ENCODE results near the gene ILKAP. TPM values are rescaled to one million over a fixed set of nuclear protein-coding genes. Genes with fewer than 3 reads are reported as not detected.

The ILKAP gene
- total RNA-seq, 1 experiment from 2014 or later, result 53.4 TPM

DNA sequence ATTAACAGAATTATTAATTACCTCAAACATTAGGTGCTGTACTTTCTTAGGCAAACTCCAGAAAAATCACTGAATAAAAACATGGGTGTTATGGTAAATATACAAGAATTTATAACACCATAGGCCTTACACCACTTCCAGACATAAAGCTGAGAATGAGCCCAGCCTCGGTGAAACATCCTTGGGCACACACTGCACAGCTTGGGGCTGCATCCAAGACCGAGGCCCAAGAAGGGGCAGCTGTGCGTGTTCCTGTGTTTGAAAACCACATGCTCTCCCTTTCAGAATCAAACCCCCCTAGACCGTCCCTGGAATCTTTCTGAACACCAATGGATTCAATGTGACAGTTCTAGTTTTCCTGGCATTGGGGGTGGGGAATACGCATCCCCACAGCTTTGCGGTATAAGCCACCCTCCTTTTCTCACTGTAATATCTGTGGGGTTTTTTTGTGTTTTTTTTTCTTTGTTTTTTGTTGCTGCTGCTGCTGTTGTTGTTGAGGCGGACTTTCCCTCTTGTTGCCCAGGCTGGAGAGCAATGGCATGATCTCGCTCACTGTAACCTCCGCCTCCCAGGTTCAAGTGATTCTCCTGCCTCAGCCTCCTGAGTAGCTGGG lies 31.8 kb downstream of the ILKAP start:
- H3K36me3 ChIP-seq (ENCODE audit: control insufficient read depth in 1 of 2, insufficient read depth in 2 of 2, low read length in 2 of 2), result peaks cover 7 to 36% of the 10 kb centered on the region in 2 experiments; a peak in 3 of 4 replicates
- no peak overlapping the region for H3K4me3 ChIP-seq (replicated peaks in 1 of 2; ENCODE audit: low read depth in 1 of 2, low read length in 2 of 2)
- TF ChIP-seq CBX3 (IDR thresholded peaks at IDR 0.05; ENCODE audit: low read depth), result no peak
- TF ChIP-seq ZFX (IDR thresholded peaks at IDR 0.05), result no peak
- TF ChIP-seq JUND (IDR thresholded peaks at IDR 0.05), result no peak
- TF ChIP-seq POLR2AphosphoS5 (IDR thresholded peaks at IDR 0.05; ENCODE audit: low read depth, low read length), result no peak
- TF ChIP-seq SIN3A (IDR thresholded peaks at IDR 0.05; ENCODE audit: low read depth), result no peak
- TF ChIP-seq, protein P1, sequence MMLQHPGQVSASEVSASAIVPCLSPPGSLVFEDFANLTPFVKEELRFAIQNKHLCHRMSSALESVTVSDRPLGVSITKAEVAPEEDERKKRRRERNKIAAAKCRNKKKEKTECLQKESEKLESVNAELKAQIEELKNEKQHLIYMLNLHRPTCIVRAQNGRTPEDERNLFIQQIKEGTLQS (IDR thresholded peaks at IDR 0.05), result no peak
- no peak for TF ChIP-seq YY1 (IDR thresholded peaks at IDR 0.05; ENCODE audit: extremely low read depth, insufficient replicate concordance, low read depth, low read length)
- no peak for TF ChIP-seq EGR1 (IDR thresholded peaks at IDR 0.05; ENCODE audit: low read depth)
- TF ChIP-seq SRF (IDR thresholded peaks at IDR 0.05; ENCODE audit: low read depth), result no peak
- no peak for TF ChIP-seq CTCF (IDR thresholded peaks at IDR 0.05 in 2 of 3, conservative IDR thresholded peaks at IDR 0.05 in 1 of 3; ENCODE audit: borderline replicate concordance in 1 of 3, insufficient read depth in 1 of 3, low read depth in 2 of 3, low read length in 2 of 3)
- no peak for TF ChIP-seq SP1 (IDR thresholded peaks at IDR 0.05; ENCODE audit: low read depth)
- TF ChIP-seq ZNF274 (IDR thresholded peaks at IDR 0.05; ENCODE audit: low read depth, low read length), result no peak
- TF ChIP-seq EZH2phosphoT487 (IDR thresholded peaks at IDR 0.05; ENCODE audit: borderline replicate concordance), result no peak
- no peak for TF ChIP-seq CEBPB (IDR thresholded peaks at IDR 0.05; ENCODE audit: low read depth)
- TF ChIP-seq, protein P2, sequence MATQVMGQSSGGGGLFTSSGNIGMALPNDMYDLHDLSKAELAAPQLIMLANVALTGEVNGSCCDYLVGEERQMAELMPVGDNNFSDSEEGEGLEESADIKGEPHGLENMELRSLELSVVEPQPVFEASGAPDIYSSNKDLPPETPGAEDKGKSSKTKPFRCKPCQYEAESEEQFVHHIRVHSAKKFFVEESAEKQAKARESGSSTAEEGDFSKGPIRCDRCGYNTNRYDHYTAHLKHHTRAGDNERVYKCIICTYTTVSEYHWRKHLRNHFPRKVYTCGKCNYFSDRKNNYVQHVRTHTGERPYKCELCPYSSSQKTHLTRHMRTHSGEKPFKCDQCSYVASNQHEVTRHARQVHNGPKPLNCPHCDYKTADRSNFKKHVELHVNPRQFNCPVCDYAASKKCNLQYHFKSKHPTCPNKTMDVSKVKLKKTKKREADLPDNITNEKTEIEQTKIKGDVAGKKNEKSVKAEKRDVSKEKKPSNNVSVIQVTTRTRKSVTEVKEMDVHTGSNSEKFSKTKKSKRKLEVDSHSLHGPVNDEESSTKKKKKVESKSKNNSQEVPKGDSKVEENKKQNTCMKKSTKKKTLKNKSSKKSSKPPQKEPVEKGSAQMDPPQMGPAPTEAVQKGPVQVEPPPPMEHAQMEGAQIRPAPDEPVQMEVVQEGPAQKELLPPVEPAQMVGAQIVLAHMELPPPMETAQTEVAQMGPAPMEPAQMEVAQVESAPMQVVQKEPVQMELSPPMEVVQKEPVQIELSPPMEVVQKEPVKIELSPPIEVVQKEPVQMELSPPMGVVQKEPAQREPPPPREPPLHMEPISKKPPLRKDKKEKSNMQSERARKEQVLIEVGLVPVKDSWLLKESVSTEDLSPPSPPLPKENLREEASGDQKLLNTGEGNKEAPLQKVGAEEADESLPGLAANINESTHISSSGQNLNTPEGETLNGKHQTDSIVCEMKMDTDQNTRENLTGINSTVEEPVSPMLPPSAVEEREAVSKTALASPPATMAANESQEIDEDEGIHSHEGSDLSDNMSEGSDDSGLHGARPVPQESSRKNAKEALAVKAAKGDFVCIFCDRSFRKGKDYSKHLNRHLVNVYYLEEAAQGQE (IDR thresholded peaks at IDR 0.05; ENCODE audit: low read depth), result no peak
- no peak for TF ChIP-seq TCF7L2 (IDR thresholded peaks at IDR 0.05; ENCODE audit: borderline replicate concordance, extremely low read depth, insufficient read depth, insufficient read length)
- no peak for TF ChIP-seq FOSL1 (IDR thresholded peaks at IDR 0.05; ENCODE audit: low read depth)
- TF ChIP-seq ZBTB33 (IDR thresholded peaks at IDR 0.05; ENCODE audit: extremely low read depth, insufficient replicate concordance, low read length), result no peak
- DNase-seq (ENCODE audit: low read depth, low spot score) (no peak), ATAC-seq (no peak)
- BruUV-seq (replicated peaks), result no TSS peak
- H3K9me2 ChIP-seq (ENCODE audit: insufficient read depth), result no peaks in the 10 kb centered on the region
- 0 out of 2 replicates have a peak, but pooled peaks cover 9% of the 10 kb centered on the region for H4K20me1 ChIP-seq (ENCODE audit: insufficient read depth)
- no peaks in the 10 kb centered on the region for H3K9me3 ChIP-seq (ENCODE audit: control insufficient read depth in 1 of 2, insufficient read depth in 1 of 2, low read depth in 1 of 2, low read length in 2 of 2)
- H3K9ac ChIP-seq (ENCODE audit: low read length), result no peak overlapping the region
- no peak overlapping the region for H3K27ac ChIP-seq (ENCODE audit: low read depth, low read length)
- H3K27me3 ChIP-seq (ENCODE audit: insufficient read depth, low read length), result no peaks in the 10 kb centered on the region
- RAD21 ChIA-PET (ENCODE audit: low non-redundant PET in 1 of 2, low total read pairs in 2 of 2, uncharacterized antibody in 2 of 2, unreplicated experiment in 2 of 2), result no interaction called here
- H3K4me2 ChIP-seq (ENCODE audit: low read length), result no peak overlapping the region
- H3K4me1 ChIP-seq (ENCODE audit: control insufficient read depth in 1 of 2, insufficient read depth in 2 of 2, low read length in 2 of 2), result 0 out of 4 replicates have a peak, but pooled peaks cover 0 to 2% of the 10 kb centered on the region in 2 experiments
- intact Hi-C loops (cut with micrococcal nuclease), result no loop called here
- H2AFZ ChIP-seq (ENCODE audit: low read depth, low read length, poor library complexity, severe bottlenecking), result no peak overlapping the region
- CTCF ChIA-PET, result no interaction called here
- POLR2A ChIA-PET, result no interaction called here
- H3K79me2 ChIP-seq (ENCODE audit: insufficient read depth, low read length), result no peaks in the 10 kb centered on the region
